Neural cell (in vitro differentiated cells): ENCODE data around the gene NFIA.

Experiments
- MXI1 ChIP-seq: fragments of 450-650 bp; conservative IDR thresholded peaks from 2 replicates; pipeline ENCODE4 v1.6.1; 2014; ENCODE audit warnings: antibody characterized with exemption, mild to moderate bottlenecking; ENCODE audit not compliant: poor library complexity, severe bottlenecking
- TF ChIP-seq, protein P1 (sequence below): IDR thresholded peaks from 2 replicates; pipeline ENCODE4 v1.6.1; 2012; ENCODE audit warnings: borderline replicate concordance

DNA sequence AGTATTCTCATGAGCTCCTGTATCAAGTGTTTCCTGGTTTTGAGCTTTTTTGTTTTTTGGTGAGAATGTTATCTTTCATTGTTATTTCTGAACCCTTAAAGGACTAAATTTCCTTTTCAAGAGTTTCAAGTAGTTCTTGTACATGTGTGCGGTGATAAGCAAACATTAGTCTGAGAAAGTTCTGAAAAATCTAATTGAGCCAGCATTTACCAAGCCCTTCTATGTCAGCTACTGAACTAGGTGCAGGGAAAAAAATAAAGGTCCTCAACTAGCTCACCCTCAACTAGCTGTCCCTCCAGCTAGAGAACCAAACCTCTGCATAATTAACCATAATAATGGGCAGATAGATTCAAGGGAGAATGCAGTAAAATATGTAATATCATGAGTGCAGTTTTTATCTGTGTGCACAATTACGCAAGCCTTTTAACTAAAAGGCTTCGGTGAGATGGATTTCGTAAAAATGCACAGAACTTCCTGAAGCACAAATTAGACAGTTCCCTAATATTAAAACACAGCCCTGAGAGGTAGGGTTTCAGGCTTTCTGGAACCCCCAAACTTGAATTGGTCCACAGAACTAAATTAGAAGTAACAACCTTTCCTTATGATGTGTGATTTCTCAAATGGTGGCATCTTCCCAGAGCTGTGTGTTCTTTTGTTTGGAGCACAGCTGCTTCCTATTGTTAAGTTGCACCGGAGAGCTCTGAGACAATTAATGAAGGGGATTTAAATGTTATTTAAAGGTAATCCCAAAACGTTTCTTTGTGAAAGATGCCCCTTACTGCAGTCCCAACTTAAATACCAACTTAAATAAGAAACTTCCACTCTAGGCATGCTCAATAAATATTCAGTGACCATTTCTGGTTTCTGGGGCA lies 165.8 kb downstream of the NFIA start:
- no peak for TF ChIP-seq MXI1
- TF ChIP-seq, protein P1, sequence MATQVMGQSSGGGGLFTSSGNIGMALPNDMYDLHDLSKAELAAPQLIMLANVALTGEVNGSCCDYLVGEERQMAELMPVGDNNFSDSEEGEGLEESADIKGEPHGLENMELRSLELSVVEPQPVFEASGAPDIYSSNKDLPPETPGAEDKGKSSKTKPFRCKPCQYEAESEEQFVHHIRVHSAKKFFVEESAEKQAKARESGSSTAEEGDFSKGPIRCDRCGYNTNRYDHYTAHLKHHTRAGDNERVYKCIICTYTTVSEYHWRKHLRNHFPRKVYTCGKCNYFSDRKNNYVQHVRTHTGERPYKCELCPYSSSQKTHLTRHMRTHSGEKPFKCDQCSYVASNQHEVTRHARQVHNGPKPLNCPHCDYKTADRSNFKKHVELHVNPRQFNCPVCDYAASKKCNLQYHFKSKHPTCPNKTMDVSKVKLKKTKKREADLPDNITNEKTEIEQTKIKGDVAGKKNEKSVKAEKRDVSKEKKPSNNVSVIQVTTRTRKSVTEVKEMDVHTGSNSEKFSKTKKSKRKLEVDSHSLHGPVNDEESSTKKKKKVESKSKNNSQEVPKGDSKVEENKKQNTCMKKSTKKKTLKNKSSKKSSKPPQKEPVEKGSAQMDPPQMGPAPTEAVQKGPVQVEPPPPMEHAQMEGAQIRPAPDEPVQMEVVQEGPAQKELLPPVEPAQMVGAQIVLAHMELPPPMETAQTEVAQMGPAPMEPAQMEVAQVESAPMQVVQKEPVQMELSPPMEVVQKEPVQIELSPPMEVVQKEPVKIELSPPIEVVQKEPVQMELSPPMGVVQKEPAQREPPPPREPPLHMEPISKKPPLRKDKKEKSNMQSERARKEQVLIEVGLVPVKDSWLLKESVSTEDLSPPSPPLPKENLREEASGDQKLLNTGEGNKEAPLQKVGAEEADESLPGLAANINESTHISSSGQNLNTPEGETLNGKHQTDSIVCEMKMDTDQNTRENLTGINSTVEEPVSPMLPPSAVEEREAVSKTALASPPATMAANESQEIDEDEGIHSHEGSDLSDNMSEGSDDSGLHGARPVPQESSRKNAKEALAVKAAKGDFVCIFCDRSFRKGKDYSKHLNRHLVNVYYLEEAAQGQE: no peak
